ENCODE results near the gene SCNN1G.

GRCh38 chr16:23186171-23186570, 3.6 kb downstream of the SCNN1G start:
- TF ChIP-seq CTCF (IDR thresholded peaks at IDR 0.05) (no peak), POLR2A (IDR thresholded peaks at IDR 0.05) (no peak)
